Caco-2 (cell line): ENCODE results near the gene NAGK. TPM values are rescaled to one million over a fixed set of nuclear protein-coding genes. Genes with fewer than 3 reads are reported as not detected.
A peak's percentile ranks its signal among the peaks of the same experiment; 100 is the strongest.
"Not testable (repeated sequence)": the region's sequence is repeated elsewhere in the genome, so short reads cannot be mapped to it uniquely, and the experiment has no call there.

Source experiments
- BruUV-seq: library from RNA; stranded (reverse); fragments of 400-500 nt; replicated peaks from 2 replicates; lab custom pipeline; 2021; lab: Mats Ljungman, UMichigan
- CTCF ChIA-PET: fragments of 300-600 bp; sonication (Branson Sonifier 250); formaldehyde crosslinking; loops from one replicate; lab custom pipeline; 2022; ENCODE audit warnings: antibody characterized with exemption; lab: Charles Lee
- POLR2A ChIA-PET: fragments of 300-600 bp; sonication (Branson Sonifier 250); formaldehyde crosslinking; loops from one replicate; lab custom pipeline; 2022; ENCODE audit warnings: antibody characterized with exemption; lab: Charles Lee
- DNase-seq, 2 experiments: peaks; one replicate each; pipeline versions ENCODE4 v3.0.0 to v3.0.0-alpha.2; 2020 to 2022
- H3K27me3 ChIP-seq: replicated peaks from 2 replicates; pipeline ENCODE4 v1.6.0; 2011; ENCODE audit warnings: low read length; ENCODE audit not compliant: control insufficient read depth, insufficient read depth
- H3K36me3 ChIP-seq: 2 replicates; pipeline ENCODE4 v1.5.1; 2011; ENCODE audit warnings: low read length; ENCODE audit not compliant: control insufficient read depth, insufficient read depth
- H3K4me1 ChIP-seq: fragments of 250-450 bp; sonication (Bioruptor Pico); 2 replicates; pipeline ENCODE4 v1.5.1; 2020; ENCODE audit warnings: mild to moderate bottlenecking
- H3K4me3 ChIP-seq: 2 replicates; pipeline ENCODE4 v1.5.1; 2011; ENCODE audit warnings: low read depth, mild to moderate bottlenecking, control low read depth, low read length
- H3K9me3 ChIP-seq: fragments of 250-450 bp; sonication (Bioruptor Pico); 2 replicates; pipeline ENCODE4 v1.5.1; 2020; ENCODE audit warnings: mild to moderate bottlenecking, moderate library complexity
- H3K27ac Mint-ChIP-seq: one replicate; pipeline ENCODE4 v1.8.0; 2022; ENCODE audit warnings: mixed read lengths; ENCODE audit not compliant: unreplicated experiment
- H3K27me3 Mint-ChIP-seq: one replicate; pipeline ENCODE4 v1.8.0; 2022; ENCODE audit warnings: mixed read lengths; ENCODE audit not compliant: insufficient read depth, unreplicated experiment
- H3K36me3 Mint-ChIP-seq: one replicate; pipeline ENCODE4 v1.8.0; 2022; ENCODE audit warnings: mild to moderate bottlenecking, mixed read lengths; ENCODE audit not compliant: insufficient read depth, unreplicated experiment
- H3K4me1 Mint-ChIP-seq: one replicate; pipeline ENCODE4 v1.8.0; 2022; ENCODE audit warnings: low read depth, mixed read lengths; ENCODE audit not compliant: unreplicated experiment
- H3K4me3 Mint-ChIP-seq: one replicate; pipeline ENCODE4 v1.8.0; 2022; ENCODE audit warnings: mild to moderate bottlenecking, moderate library complexity, mixed read lengths; ENCODE audit not compliant: unreplicated experiment
- H3K9me3 Mint-ChIP-seq: one replicate; pipeline ENCODE4 v1.8.0; 2022; ENCODE audit warnings: mixed read lengths; ENCODE audit not compliant: unreplicated experiment
- intact Hi-C: fragments of 100-400 bp; cut with micrococcal nuclease; formaldehyde crosslinking; loops from one replicate; pipeline ENCODE4 v1.10.0; 2022; ENCODE audit not compliant: unreplicated experiment
- total RNA-seq: library from RNA; stranded (reverse); gene quantifications from 2 replicates; pipeline ENCODE4 v1.2.3, GENCODE V29; 2022
- TF ChIP-seq, protein P1 (sequence below), 2 experiments: fragments of 200-600 bp in 1 of 2; IDR thresholded peaks; 1 replicate in 1 of 2; 2 replicates in 1 of 2; pipeline versions ENCODE4 v1.5.1 to v1.8.0; 2011 to 2022; ENCODE audit warnings: antibody characterized with exemption in 1 of 2, control low read depth in 1 of 2, inconsistent platforms in 1 of 2, low read depth in 1 of 2, low read length in 1 of 2, mild to moderate bottlenecking in 1 of 2, moderate library complexity in 1 of 2; ENCODE audit not compliant: insufficient read depth in 1 of 2, severe bottlenecking in 1 of 2, unreplicated experiment in 1 of 2

NAGK gene
- total RNA-seq, 1 experiment from 2014 or later, result 101 TPM

DNA sequence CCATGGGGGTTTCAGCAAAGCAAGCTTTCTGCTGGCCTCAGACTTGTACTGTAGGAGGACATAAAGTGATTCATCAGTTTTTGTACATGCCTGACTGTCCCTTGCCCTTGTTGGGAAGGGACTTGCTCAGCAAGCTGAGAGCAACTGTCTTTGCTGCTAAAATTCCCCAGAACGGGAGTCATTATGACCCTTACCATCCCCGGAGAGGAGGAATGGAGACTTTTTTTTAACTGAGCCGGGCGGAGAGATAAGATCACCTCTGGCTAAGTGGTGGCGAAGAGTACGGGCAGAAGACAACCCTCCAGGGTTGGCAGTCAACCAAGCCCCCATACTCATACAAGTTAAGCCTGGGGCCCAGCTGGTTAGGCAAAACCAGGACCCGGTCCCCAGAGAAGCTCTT lies 20.4 kb upstream of the NAGK start:
- Histone ChIP-seq H3K27me3 (no peaks in the 10 kb centered on the region), H3K4me1 (peaks cover 5% of the 10 kb centered on the region), H3K36me3 (no peaks in the 10 kb centered on the region), H3K4me3 (no peak overlapping the region), H3K9me3 (no peaks in the 10 kb centered on the region)
- ChIA-PET CTCF (no interaction called here), POLR2A (interaction anchor here (0.5 kb wide), 1 partner anchor 20 kb away, joined by 4 read pairs; the partner anchor contains the start of gene NAGK)
- no peak overlapping the region for H3K27ac Mint-ChIP-seq
- TF ChIP-seq, protein P1, sequence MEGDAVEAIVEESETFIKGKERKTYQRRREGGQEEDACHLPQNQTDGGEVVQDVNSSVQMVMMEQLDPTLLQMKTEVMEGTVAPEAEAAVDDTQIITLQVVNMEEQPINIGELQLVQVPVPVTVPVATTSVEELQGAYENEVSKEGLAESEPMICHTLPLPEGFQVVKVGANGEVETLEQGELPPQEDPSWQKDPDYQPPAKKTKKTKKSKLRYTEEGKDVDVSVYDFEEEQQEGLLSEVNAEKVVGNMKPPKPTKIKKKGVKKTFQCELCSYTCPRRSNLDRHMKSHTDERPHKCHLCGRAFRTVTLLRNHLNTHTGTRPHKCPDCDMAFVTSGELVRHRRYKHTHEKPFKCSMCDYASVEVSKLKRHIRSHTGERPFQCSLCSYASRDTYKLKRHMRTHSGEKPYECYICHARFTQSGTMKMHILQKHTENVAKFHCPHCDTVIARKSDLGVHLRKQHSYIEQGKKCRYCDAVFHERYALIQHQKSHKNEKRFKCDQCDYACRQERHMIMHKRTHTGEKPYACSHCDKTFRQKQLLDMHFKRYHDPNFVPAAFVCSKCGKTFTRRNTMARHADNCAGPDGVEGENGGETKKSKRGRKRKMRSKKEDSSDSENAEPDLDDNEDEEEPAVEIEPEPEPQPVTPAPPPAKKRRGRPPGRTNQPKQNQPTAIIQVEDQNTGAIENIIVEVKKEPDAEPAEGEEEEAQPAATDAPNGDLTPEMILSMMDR (IDR thresholded peaks at IDR 0.05; ENCODE audit: insufficient read depth in 1 of 2, low read depth in 1 of 2, low read length in 1 of 2, severe bottlenecking in 1 of 2, unreplicated experiment in 1 of 2), result no peak
- H3K36me3 Mint-ChIP-seq, result peaks cover 11% of the 10 kb centered on the region
- intact Hi-C loops, result no loop called here
- no peak for DNase-seq
- no TSS peak for BruUV-seq
- no peaks in the 10 kb centered on the region for H3K27me3 Mint-ChIP-seq
- H3K9me3 Mint-ChIP-seq, result no peaks in the 10 kb centered on the region
- no peak overlapping the region for H3K4me3 Mint-ChIP-seq
- peaks cover 22% of the 10 kb centered on the region for H3K4me1 Mint-ChIP-seq

DNA sequence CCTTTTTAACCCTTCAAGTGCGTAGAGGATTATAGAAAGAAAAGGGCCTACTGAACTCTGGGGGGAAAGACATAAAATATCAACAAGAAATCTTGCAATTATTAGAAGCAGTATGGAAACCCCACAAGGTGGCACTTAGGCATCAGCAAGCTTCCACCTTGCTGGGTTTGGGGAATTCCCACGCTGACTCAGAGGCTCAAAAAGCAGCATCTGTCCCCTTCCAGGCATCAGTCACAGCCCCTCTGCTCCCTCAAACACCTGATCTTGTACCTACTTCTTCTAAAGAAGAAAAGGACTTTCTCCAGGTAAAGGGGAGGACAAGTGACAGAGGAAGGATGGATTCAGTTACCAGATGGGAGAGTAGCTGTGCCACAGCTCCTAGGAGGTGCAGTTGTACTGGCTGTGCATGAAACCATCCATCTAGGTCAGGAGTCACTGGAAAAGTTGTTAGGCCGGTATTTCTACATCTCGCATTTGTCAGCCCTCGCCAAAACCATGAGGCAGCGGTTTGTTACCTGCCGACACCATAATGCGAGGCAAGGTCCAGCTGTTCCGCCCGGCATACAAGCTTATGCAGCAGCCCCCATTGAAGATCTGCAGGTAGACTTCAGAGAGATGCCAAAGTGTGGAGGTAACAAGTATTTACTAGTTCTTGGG lies 18.6 kb upstream of the NAGK start:
- not testable (repeated sequence) for H3K9me3 ChIP-seq

DNA sequence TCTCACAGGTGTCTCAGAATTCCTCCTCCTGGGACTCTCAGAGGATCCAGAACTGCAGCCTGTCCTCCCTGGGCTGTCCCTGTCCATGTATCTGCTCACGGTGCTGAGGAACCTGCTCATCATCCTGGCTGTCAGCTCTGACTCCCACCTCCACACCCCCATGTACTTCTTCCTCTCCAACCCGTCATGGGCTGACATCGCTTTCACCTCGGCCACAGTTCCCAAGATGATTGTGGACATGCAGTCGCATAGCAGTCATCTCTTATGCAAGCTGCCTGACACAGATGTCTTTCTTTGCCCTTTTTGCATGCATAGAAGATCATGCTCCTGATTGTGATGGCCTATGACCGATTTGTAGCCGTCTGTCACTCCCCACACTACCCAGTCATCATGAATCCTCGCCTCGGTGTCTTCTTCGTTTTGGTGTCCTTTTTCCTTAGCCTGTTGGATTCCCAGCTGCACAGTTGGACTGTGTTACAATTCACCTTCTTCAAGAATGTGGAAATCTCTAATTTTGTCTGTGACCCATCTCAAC lies 13.2 kb upstream of the NAGK start:
- H3K27me3 Mint-ChIP-seq, H3K9me3 ChIP-seq, H3K27me3 ChIP-seq, intact Hi-C loops, H3K4me3 ChIP-seq, H3K27ac Mint-ChIP-seq, CTCF ChIA-PET, H3K4me1 Mint-ChIP-seq, H3K36me3 Mint-ChIP-seq, BruUV-seq, DNase-seq, H3K36me3 ChIP-seq, H3K4me3 Mint-ChIP-seq, POLR2A ChIA-PET, H3K4me1 ChIP-seq, H3K9me3 Mint-ChIP-seq: not testable (repeated sequence)

More for the DNA sequence above, 18.6 kb upstream of the NAGK start:
- H3K36me3 ChIP-seq, H3K36me3 Mint-ChIP-seq, BruUV-seq, H3K4me1 ChIP-seq, H3K9me3 Mint-ChIP-seq, CTCF ChIA-PET, intact Hi-C loops, H3K27me3 ChIP-seq, H3K4me3 Mint-ChIP-seq, H3K27me3 Mint-ChIP-seq, H3K4me3 ChIP-seq: not testable (repeated sequence)
- POLR2A ChIA-PET, result interaction anchor here (1.2 kb wide), 1 partner anchor 19 kb away, joined by 7 read pairs; the partner anchor contains the start of gene NAGK
- peak overlapping the region; percentile 45 for H3K27ac Mint-ChIP-seq
- peak; percentile 46 to 51 for DNase-seq
- H3K4me1 Mint-ChIP-seq, result peaks cover 22% of the 10 kb centered on the region

DNA sequence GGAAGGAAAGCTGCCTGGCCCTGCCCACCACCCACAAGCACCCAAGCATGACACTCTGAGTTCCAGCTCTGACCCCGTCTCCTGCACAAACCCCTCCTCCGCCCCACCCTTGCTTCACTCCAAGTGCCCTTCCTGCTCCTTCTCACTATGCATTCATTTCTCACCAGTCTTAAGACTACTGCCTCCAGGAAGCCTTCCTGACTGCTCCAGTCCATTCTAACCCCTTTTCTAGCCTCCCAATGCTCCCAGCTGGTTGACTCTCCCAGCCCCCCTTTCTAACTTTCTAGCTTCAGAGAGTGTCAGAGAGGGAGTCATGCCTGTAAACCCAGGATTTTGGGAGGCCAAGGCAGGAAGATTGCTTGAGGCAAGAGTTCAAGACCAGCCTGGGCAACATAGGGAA lies 8.2 kb upstream of the NAGK start:
- ChIA-PET POLR2A (no interaction called here), CTCF (interaction anchor here (0.7 to 1.4 kb wide), 2 partner anchors 9 to 264 kb away, joined by 3 to 5 read pairs; partner anchors contain the start of gene NAGK)
- intact Hi-C loops, result no loop called here

More for the DNA sequence above, 8.2 kb upstream of the NAGK start:
- Mint-ChIP-seq H3K4me3 (no peak overlapping the region), H3K27ac (no peak overlapping the region), H3K27me3 (peaks cover 3% of the 10 kb centered on the region), H3K9me3 (no peaks in the 10 kb centered on the region), H3K4me1 (no peaks in the 10 kb centered on the region), H3K36me3 (no peaks in the 10 kb centered on the region)
- no peak overlapping the region for H3K4me3 ChIP-seq
- H3K9me3 ChIP-seq, result no peaks in the 10 kb centered on the region
- no peaks in the 10 kb centered on the region for H3K4me1 ChIP-seq
- DNase-seq, result no peak
- H3K36me3 ChIP-seq, result no peaks in the 10 kb centered on the region
- TF ChIP-seq, protein P1 (IDR thresholded peaks at IDR 0.05; ENCODE audit: insufficient read depth in 1 of 2, low read depth in 1 of 2, low read length in 1 of 2, severe bottlenecking in 1 of 2, unreplicated experiment in 1 of 2), result no peak
- no TSS peak for BruUV-seq
- H3K27me3 ChIP-seq, result no peaks in the 10 kb centered on the region
